ENCODE results near the gene RCE1.

The RCE1 gene

GRCh38 chr11:66887526-66887925 is 44.3 kb downstream of the RCE1 start:
- no peak overlapping the region for H3K4me3 ChIP-seq (ENCODE audit: insufficient read depth, low read depth, low read length)
- H3K9me3 ChIP-seq (ENCODE audit: control insufficient read depth, low read length) = no peaks in the 10 kb centered on the region
- WGBS, 2 experiments = 94 to 95% methylated on average over 11 of the region's 11 CpGs
- no peaks in the 10 kb centered on the region for H3K27me3 ChIP-seq (ENCODE audit: control insufficient read depth, insufficient read depth, low read length, poor library complexity, severe bottlenecking)
- H3K27ac ChIP-seq (ENCODE audit: insufficient read depth, low read depth, low read length, poor library complexity, severe bottlenecking) = no peak overlapping the region
- peaks cover 9% of the 10 kb centered on the region for H3K4me1 ChIP-seq (ENCODE audit: control insufficient read depth, insufficient read depth, low read length)
- H3K36me3 ChIP-seq (ENCODE audit: control insufficient read depth, insufficient read depth, low read length) = no peaks in the 10 kb centered on the region

- 94 to 97% methylated on average over 10 of the region's 10 CpGs for WGBS, 2 experiments
- Histone ChIP-seq H3K4me1 (ENCODE audit: control insufficient read depth, insufficient read depth, low read length) (peaks cover 10% of the 10 kb centered on the region), H3K27me3 (ENCODE audit: control insufficient read depth, insufficient read depth, low read length, poor library complexity, severe bottlenecking) (no peaks in the 10 kb centered on the region), H3K4me3 (ENCODE audit: insufficient read depth, low read depth, low read length) (no peak overlapping the region), H3K9me3 (ENCODE audit: control insufficient read depth, low read length) (no peaks in the 10 kb centered on the region), H3K36me3 (ENCODE audit: control insufficient read depth, insufficient read depth, low read length) (no peaks in the 10 kb centered on the region), H3K27ac (ENCODE audit: insufficient read depth, low read depth, low read length, poor library complexity, severe bottlenecking) (no peak overlapping the region)
Measured at GRCh38 chr11:66888282-66888681, 45.0 kb downstream of the RCE1 start.

- Histone ChIP-seq H3K4me1 (ENCODE audit: control insufficient read depth, insufficient read depth, low read length) (peaks cover 11% of the 10 kb centered on the region), H3K9me3 (ENCODE audit: control insufficient read depth, low read length) (no peaks in the 10 kb centered on the region), H3K4me3 (ENCODE audit: insufficient read depth, low read depth, low read length) (no peak overlapping the region), H3K36me3 (ENCODE audit: control insufficient read depth, insufficient read depth, low read length) (no peaks in the 10 kb centered on the region), H3K27ac (ENCODE audit: insufficient read depth, low read depth, low read length, poor library complexity, severe bottlenecking) (no peak overlapping the region), H3K27me3 (ENCODE audit: control insufficient read depth, insufficient read depth, low read length, poor library complexity, severe bottlenecking) (no peaks in the 10 kb centered on the region)
- 50 to 63% methylated on average over 8 of the region's 8 CpGs for WGBS, 2 experiments
Measured at GRCh38 chr11:66889960-66890359, 46.7 kb downstream of the RCE1 start.

- Histone ChIP-seq H3K27me3 (ENCODE audit: control insufficient read depth, insufficient read depth, low read length, poor library complexity, severe bottlenecking) (no peaks in the 10 kb centered on the region), H3K9me3 (ENCODE audit: control insufficient read depth, low read length) (no peaks in the 10 kb centered on the region), H3K4me3 (ENCODE audit: insufficient read depth, low read depth, low read length) (no peak overlapping the region), H3K27ac (ENCODE audit: insufficient read depth, low read depth, low read length, poor library complexity, severe bottlenecking) (no peak overlapping the region), H3K36me3 (ENCODE audit: control insufficient read depth, insufficient read depth, low read length) (no peaks in the 10 kb centered on the region), H3K4me1 (ENCODE audit: control insufficient read depth, insufficient read depth, low read length) (peaks cover 7% of the 10 kb centered on the region)
- 86% methylated on average over 14 of the region's 14 CpGs for WGBS, 2 experiments
Measured at GRCh38 chr11:66891851-66892660, 48.8 kb downstream of the RCE1 start.

DNA sequence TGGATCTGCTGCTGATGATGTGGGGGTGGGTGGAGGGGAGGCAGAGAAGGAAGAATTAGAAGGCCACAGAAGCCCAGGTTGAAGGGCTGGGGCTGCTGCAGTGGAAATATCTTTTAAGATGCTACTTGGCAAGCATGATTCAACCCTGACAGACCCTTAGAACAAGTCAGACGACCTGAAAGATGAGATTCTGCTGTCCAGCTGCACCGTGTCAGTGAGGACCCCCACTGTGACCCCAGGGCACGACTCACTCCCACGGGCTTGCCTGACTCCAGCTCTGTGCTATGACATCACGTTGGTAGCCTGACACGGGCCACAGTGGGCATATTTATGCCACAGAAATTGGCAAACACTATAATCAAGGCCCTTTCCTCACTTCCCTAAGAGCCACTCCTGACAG is 49.7 kb downstream of the RCE1 start:
- Histone ChIP-seq H3K36me3 (ENCODE audit: control insufficient read depth, insufficient read depth, low read length) (no peaks in the 10 kb centered on the region), H3K4me1 (ENCODE audit: control insufficient read depth, insufficient read depth, low read length) (peaks cover 7% of the 10 kb centered on the region), H3K9me3 (ENCODE audit: control insufficient read depth, low read length) (no peaks in the 10 kb centered on the region), H3K27me3 (ENCODE audit: control insufficient read depth, insufficient read depth, low read length, poor library complexity, severe bottlenecking) (no peaks in the 10 kb centered on the region), H3K27ac (ENCODE audit: insufficient read depth, low read depth, low read length, poor library complexity, severe bottlenecking) (no peak overlapping the region), H3K4me3 (ENCODE audit: insufficient read depth, low read depth, low read length) (no peak overlapping the region)
- WGBS, 2 experiments = 50 to 54% methylated on average over 6 of the region's 6 CpGs

- Histone ChIP-seq H3K27me3 (ENCODE audit: control insufficient read depth, insufficient read depth, low read length, poor library complexity, severe bottlenecking) (no peaks in the 10 kb centered on the region), H3K4me1 (ENCODE audit: control insufficient read depth, insufficient read depth, low read length) (peaks cover 7% of the 10 kb centered on the region), H3K9me3 (ENCODE audit: control insufficient read depth, low read length) (no peaks in the 10 kb centered on the region), H3K36me3 (ENCODE audit: control insufficient read depth, insufficient read depth, low read length) (no peaks in the 10 kb centered on the region), H3K27ac (ENCODE audit: insufficient read depth, low read depth, low read length, poor library complexity, severe bottlenecking) (no peak overlapping the region), H3K4me3 (ENCODE audit: insufficient read depth, low read depth, low read length) (no peak overlapping the region)
- 40 to 63% methylated on average over 2 of the region's 2 CpGs for WGBS, 2 experiments
Measured at GRCh38 chr11:66894141-66894540, 50.9 kb downstream of the RCE1 start.
